ENCODE measurements around the gene AKAP6.

AKAP6 gene

GRCh38 chr14:32584079-32584478 is 255.0 kb downstream of the AKAP6 start:
- H3K4me3 ChIP-seq (ENCODE audit: low read depth, low read length) = no peak overlapping the region
- TF ChIP-seq CTCF (IDR thresholded peaks at IDR 0.05; ENCODE audit: low read depth, low read length, missing control alignments) = no peak
- no peak for DNase-seq (ENCODE audit: low read depth)

DNA sequence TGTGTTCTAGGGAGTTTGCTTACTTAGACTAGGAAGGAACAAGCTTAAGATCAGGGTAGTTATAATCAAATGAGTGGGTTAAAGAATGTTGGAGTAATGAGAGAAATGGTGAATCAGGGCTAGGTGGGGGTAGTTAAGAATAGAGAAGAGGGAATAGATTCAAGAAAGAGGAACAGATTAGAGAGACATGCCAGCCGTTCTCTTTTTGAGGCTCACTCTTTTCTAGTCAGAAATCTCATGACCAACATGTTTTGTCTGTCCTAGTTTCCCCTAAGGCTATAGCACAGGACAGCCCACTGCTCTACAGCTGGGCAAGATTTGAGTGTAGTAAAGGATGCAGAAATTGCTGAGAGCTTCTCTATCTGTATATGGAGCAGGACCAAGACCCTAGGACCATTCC is 258.4 kb downstream of the AKAP6 start:
- H3K4me3 ChIP-seq (ENCODE audit: low read depth, low read length) = no peak overlapping the region
- no peak for TF ChIP-seq CTCF (IDR thresholded peaks at IDR 0.05; ENCODE audit: low read depth, low read length, missing control alignments)
- no peak for DNase-seq (ENCODE audit: low read depth)

- peak; percentile 42 for DNase-seq (ENCODE audit: low read depth)
These were observed 259.6 kb downstream of the AKAP6 start for GRCh38 chr14:32588448-32589320.

DNA sequence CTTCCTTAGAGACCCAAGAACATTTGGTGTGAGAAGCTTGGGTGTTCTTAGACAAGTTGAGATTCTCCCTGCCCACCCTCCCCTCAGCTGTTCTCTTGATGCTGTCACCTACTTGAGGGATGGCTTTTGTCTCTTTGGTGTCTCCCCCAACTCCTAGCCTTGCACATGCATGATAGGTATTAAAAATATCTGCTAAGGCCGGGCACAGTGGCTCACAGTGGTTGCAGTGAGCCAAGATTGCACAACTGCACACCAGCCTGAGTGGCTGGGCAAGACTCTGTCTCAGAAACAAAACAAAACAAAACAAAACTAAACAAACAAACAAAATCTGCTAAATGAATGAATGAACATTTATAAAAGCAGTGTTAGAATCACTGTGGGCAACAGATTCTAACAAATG is 261.1 kb downstream of the AKAP6 start:
- no peak for TF ChIP-seq CTCF (IDR thresholded peaks at IDR 0.05; ENCODE audit: low read depth, low read length, missing control alignments)
- no peak for DNase-seq (ENCODE audit: low read depth)
- H3K4me3 ChIP-seq (ENCODE audit: low read depth, low read length) = no peak overlapping the region

More at GRCh38 chr14:32588448-32589320, 259.6 kb downstream of the AKAP6 start:
- TF ChIP-seq CTCF (IDR thresholded peaks at IDR 0.05; ENCODE audit: low read depth, low read length, missing control alignments) = peak; percentile 80
- no peak overlapping the region for H3K4me3 ChIP-seq (ENCODE audit: low read depth, low read length)

- no peak overlapping the region for H3K4me3 ChIP-seq (ENCODE audit: low read depth, low read length)
- no peak for TF ChIP-seq CTCF (IDR thresholded peaks at IDR 0.05; ENCODE audit: low read depth, low read length, missing control alignments)
- DNase-seq (ENCODE audit: low read depth) = no peak
These were observed 264.3 kb downstream of the AKAP6 start for GRCh38 chr14:32593290-32593942.

- no peak overlapping the region for H3K4me3 ChIP-seq (ENCODE audit: low read depth, low read length)
- no peak for DNase-seq (ENCODE audit: low read depth)
- TF ChIP-seq CTCF (IDR thresholded peaks at IDR 0.05; ENCODE audit: low read depth, low read length, missing control alignments) = no peak
These were observed 265.7 kb downstream of the AKAP6 start for GRCh38 chr14:32594766-32595165.

Data from GM12864 (cell line).